ENCODE results near the gene NTHL1. TPM values are rescaled to one million over a fixed set of nuclear protein-coding genes. Genes with fewer than 3 reads are reported as not detected.

Gene NTHL1
- 28.2 and 42.3 TPM in 2 replicates for total RNA-seq (2014; rRNA removed; shearing (Covaris generic))

DNA sequence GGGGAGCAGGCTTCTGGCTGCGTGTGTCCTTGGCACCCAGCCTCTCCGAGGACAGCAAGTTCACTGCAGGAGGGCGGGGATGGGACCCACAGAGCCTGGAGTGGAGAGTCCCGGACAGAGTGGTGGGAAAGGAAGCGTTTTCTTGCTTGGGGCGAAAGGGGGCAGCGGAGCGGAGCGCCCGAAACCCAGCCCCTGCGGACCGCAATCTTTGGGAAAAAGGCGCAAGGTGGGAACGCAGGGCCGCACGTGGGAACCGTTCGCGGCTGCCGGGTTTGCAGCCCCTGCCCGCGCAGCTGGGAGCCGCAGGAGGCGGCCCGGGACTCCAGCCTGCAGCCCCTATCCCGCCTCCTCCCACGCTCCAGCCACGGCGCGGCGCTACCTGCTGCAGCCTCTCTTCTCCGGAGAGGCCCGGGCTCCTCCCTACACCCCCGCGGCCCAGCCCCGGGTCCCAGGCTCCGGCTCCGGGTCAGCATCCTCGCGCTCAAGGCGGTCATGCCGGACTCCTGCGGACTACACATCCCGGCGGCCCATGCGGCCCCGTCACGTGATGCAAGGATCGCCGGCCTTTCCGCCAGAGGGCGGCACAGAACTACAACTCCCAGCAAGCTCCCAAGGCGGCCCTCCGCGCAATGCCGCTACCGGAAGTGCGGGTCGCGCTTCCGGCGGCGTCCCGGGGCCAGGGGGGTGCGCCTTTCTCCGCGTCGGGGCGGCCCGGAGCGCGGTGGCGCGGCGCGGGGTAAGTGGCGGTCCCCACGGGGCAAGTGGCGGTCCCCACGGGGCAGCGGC is at the start of gene NTHL1, which contains the start of gene TSC2:
Gene NTHL1, minus strand, starts transcription at position 505 of the 786 bp plus-strand sequence. Its CDS starts 11 bp downstream, at position 494.
Gene TSC2, plus strand, starts transcription at position 656 of the 786 bp plus-strand sequence. CDS start 631 bp downstream, outside the sequence.
- DNase-seq (ENCODE audit: low spot score), result peak; percentile 94

DNA sequence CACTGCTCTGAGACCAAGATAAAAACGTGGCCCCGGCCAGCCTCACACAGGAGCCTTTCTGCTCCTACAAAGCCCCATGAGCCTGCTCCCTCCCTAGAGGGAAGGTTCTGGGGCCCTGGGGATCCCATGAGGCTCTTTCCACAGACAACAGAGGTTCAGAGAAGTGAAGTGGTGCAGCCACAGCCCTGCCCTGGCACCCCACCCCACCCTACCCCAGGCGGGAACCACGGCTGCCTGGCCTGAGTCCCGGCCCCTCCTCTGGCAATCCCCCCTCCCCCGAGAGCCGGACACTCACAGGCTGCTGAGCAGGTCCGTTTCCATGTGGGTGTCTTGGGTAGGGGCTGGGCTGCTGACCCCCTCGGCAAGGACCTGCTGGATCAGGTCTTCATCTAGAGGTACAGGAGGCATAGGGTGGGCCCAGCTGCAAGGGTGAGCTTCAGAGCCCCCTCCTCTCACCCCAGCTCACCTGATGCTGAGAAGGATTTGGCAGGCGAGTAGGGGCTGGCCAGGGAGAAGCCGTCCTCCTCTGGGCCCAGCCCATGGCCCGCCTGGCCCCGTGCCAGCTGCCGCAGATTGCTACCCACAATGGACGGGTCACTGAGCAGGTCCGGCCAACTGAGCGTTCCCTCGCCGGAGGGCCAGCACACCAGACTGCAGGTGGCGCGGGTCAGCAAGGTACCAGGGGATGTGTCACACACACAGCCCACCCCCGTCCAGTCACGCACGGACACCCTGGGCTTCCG is 49.4 kb upstream of the NTHL1 start:
- DNase-seq (ENCODE audit: low spot score), result no peak

DNA sequence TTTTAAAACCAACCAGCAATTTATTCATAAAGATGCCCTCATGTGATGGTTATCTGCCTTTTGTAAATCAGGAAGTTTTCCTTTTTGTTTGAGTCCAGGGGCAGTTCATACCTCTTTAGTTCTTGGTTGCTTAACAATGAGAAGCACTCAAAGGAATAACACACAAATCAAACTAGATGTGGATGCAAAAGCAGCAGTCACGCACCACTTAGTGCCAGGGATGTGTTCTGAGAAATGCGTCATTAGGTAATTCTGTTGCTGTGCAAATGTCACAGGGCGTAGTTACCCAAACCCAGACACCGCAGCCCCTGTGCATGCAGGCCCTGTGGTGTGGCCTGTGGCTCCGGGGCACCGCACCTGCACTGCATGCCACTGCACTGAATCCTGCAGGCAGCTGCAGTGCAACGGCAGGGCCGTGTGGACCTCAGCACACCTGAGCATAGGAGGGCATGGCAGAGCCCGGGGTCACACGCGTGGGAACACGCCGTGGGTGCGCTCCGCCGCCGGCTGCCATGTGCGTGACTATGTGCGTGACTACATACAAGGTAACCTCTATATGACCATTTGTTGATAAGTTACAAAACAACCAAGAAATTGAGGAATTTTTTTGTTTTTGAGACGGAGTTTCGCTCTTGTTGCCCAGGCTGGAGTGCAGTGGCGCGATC is 48.4 kb upstream of the NTHL1 start:
- no peak for DNase-seq (ENCODE audit: low spot score)

DNA sequence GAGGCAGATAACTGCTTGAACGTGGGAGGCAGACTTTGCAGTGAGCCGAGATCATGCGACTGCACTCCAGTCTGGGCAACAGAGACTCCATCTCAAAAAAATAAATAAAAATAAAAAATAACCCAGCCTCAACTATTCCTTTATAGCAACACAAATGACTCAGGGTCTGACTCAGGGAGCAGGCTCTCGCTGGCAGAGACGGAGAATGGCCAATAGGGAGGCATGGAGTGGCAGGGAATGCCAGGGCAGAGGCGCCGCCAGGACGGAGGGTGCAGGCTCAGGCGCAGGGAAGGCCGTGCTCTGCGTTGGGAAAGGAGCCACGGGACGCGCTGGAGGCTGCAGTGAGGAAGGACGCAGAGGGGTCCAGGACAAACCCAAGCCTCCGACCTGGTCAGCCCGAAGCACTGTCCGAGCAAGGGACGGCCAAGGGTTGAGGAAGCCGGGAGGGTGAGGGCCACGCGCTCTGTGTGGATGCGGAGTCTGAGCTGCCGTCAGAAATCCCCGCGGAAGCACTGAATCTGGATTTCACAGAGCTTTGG is 47.8 kb upstream of the NTHL1 start:
- DNase-seq (ENCODE audit: low spot score), result no peak

DNA sequence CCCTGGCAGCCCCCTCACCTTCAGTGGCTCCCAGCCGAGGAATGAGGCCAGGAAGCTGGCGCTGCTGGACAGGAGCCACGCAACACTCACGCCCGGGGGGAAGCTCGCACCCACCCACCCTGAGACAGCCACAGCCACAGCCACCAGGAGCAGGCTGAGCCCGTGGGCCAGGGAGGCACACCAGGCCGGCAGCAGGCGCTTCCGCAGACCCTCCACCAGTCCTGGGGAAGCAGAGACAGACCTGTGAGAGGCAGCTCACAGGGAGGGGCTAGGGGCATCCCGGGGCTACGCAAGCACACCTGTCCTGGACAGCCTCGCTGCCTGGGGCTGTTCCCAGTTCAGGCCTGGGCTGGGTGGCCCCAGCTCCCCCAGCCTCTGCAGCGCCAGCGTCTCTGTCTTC is 46.2 kb upstream of the NTHL1 start:
- no peak for DNase-seq (ENCODE audit: low spot score)

DNA sequence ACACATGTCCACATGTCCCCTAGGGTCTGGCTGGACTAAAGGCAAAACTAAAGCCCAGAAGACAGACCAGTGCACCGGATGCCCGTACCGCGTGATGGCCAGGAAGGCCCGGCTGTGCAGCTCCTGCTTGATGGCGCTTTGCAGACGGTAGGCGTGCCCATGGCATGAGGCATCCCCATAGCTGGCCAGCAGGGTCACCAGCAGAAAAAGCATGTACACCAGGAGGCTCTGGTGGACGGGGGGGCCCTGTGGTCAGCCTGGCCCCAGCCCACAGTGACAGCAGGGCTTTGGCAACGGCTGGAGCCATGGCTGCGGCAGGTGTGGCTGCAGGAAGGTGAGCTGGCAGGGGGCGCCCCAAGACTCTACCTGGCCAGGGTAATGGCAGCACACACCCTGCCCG is 45.2 kb upstream of the NTHL1 start:
- no peak for DNase-seq (ENCODE audit: low spot score)

DNA sequence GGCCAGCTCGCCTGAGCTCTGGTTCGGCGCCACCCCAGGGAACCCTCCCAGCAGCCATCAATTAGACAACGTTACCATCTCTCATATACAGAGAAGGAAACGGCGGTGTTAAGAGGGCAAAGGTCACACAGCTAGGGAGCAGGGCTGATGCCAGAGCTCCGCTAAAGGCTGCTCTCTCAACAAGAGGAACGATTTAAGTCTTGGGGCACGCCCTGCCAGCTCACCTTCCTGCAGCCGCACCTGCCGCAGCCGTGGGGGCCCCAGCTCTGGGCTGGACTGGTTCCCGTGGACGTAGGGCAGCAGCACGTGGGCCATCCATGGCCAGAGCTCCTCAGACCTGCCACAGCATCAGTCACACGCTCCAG is 44.6 kb upstream of the NTHL1 start:
- DNase-seq (ENCODE audit: low spot score), result no peak

DNA sequence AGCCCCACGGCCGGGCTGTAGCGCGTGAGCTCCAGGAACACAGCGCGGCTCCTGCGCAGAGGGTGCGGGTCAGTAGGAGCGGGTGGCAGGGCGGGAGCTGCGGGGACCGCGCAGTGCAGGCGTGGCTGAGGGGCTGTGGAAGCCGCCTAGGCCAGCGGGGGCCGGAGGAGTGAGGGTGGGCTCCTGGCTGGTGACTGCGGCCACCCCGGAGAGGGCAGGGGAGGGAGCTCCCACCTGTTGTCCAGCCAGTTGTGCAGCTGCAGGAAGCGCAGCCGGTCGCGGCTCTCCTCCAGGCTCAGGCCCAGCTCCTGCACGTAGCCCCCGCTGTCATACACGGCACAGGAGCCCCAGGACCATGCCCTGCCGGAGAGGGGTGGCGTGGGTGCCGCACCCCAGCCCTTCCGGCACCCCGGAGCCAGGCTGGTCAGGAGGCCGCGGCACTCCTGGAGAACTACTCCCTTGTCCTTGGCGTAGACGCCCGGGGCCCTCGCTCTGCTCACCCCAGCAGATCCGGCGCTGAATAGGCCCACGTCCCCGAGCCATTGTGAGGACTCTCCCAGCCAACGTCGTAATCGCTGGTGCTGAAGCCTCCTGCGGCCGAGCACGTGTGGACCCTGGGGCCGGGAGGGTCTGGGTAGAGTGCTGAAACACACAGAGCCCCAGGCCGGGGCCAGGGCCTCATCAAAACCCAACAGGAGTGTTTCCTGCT is 44.1 kb upstream of the NTHL1 start:
- DNase-seq (ENCODE audit: low spot score), result no peak

DNA sequence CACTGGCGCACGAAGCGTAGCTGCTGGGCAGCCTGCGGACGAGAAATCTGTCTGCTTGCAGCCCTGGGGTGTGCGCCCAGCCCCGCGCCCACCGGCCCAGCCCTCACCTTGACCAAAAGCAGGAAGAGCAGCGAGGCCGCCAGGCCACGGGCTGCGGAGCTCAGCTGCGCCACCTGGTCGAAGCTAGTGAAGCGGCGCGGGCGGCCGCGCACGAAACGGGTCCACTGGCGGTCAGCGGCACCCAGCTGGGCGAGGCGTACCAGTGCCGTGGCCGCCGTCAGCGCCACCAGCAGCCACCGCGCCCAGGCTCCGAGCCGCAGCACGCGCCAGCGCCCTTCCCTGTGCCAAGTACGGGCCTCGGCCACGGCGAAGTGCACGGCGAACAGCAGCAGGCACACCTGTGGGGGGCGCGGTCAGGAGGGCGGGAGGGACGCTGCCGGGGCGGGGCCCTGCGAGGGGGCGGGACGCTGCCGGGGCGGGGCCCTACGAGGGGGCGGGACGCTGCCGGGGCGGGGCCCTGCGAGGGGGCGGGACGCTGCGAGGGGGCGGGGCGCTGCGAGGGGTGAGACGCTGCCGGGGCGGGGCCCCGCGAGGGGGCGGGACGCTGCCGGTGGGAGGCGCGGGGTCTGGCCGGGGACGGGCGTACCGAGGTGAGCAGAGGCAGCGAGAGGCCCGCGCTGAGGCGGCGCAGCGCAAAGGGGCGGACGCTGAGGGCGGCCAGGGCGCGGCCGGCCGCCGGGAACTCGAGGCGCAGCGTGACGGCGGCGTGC is 43.3 kb upstream of the NTHL1 start:
- no peak for DNase-seq (ENCODE audit: low spot score)

DNA sequence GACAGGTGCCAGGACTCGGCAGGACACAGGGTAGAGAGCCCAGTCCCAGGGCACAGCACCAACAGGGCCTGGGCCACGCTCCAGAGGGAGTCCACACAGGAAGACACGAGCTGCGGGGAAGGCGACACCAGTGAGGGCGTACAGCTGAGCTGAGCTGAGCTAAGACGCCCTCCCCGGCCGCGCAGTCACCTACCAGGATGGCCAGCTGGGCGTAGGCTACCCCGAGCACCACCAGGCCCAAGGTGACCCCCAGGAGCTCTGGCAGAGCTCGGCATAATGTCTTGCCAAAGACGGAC is 42.8 kb upstream of the NTHL1 start:
- no peak for DNase-seq (ENCODE audit: low spot score)

DNA sequence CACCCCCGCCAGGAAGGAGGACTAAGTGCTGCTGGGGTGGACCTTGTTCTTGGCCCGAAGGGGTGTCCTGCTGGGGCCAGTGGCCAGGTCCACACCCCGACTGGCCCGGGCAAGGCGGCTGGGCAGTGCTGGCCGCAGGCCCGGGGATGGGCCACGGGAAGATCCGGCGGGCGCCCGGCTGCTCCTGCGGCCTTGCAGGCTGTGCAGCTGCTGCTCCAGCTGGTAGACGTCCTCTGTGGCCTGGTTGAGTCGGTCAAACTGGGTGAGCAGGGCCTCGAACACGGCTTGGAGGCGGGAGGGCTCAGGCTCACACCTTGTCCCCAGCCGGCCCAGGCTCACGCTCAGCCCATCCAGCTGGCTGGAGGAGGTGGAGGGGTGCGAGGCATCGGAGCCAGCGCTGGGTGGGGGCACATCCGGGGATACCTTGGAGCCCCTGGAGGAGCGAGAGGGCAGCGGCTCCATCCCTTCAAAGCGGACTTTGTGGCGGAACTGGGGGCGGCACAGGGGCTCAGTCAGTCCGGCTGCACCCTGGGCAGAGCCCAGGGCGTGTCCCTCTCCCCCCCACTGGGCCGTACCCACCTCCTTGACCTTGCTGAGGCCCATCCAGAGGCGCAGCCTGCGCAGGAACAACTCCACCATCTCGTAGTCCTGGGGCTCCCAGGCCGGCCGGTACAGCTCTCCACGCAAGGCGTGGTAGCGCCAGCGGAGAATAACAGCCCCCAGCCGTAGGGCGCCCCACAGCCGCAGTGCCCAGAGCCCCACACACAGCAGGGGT is 42.3 kb upstream of the NTHL1 start:
- DNase-seq (ENCODE audit: low spot score), result no peak

DNA sequence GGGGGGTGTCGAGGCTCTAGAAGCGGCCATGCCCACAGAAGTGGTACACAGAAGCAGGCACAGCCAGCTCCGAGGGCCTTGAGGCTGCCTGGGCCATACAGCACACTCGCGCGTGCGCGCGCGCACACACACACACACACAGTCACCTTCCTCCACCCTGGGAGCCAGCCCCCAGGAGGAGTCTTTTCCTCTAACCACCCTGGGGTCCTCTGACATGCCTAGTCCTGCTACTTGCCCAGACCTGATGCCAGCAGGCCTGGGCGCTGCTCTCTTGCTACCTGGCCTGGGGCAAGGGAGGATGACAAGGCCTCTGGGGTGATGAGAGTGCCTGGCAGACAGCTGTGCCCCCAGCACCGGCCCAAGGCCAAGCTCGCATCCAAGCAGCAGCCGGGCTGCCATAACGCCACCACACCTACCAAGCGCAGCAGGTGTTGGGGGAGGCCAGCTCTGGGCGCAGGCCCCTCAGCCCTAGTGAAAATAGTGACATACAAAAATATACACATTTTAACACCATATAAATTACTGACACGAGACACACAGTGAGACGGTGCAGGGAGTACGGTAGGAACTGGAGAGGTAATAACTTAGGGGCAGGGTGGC is 41.2 kb upstream of the NTHL1 start:
- no peak for DNase-seq (ENCODE audit: low spot score)

DNA sequence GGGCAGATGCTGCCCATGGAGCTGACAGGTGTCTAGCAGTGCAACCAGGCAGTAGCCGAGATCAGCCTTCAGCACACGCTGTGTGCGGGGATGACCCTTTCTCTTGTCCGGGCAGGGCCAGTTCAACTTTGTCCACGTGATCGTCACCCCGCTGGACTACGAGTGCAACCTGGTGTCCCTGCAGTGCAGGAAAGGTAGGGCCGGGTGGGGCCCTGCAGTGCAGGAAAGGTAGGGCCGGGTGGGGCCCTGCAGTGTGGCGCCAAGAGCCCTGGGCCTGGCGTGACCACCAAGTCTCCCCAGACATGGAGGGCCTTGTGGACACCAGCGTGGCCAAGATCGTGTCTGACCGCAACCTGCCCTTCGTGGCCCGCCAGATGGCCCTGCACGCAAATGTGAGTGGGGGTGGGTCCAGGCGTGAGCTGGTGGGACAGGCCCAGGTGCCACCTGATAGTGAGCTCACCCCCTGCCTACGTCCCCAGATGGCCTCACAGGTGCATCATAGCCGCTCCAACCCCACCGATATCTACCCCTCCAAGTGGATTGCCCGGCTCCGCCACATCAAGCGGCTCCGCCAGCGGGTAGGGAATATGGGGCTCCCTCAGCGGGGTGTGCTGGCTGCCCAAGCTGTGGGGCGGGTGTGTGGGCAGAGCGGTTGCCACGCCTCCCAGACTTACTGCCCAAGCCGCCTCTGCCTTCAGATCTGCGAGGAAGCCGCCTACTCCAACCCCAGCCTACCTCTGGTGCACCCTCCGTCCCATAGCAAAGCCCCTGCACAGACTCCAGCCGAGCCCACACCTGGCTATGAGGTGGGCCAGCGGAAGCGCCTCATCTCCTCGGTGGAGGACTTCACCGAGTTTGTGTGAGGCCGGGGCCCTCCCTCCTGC is 40.4 kb upstream of the NTHL1 start:
- no peak for DNase-seq (ENCODE audit: low spot score)

DNA sequence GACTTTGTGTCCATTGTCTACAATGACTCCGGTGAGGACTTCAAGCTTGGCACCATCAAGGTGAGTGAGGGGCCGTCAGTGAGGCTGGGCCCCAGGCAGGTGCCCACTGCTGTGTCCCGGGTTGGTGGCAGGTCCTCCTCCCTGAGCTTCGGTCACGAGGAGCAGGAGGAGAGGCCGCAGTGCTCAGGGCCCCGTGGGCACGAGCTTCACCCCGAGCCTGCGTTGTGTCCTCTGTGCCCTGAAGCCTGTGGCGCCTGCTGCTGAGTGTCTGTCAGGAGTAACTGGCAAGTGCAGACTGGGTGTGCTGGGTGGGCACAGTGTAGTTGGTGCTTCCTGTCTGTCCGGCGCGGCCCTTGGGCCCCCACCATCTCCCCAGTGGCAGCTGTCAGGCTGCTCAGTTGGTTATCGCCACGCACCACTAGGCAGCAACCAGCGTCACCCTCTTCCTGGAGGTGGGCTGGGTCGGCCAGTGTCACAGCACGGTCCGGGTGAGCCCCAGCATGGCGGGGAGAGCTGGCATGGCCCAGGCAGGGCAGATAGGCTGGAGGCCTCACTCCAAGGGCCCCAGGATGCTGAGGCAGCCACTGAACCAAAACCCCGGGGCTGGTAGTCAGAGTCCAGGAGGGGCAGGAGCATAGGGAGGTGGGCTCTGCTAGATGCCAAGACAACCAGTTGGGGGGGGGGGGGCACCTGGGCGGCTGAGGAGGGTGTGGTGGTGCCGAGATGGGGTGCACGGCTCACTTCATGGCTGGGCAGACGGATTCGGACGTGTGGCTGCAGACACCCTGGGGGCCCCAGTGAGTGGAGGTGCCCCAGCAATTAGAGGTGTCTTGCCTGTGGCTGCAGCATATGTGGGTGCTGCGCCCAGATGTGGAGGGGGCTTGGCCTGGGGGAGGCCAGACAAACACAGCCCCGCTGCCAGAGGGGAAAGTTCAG is 39.4 kb upstream of the NTHL1 start:
- no peak for DNase-seq (ENCODE audit: low spot score)

DNA sequence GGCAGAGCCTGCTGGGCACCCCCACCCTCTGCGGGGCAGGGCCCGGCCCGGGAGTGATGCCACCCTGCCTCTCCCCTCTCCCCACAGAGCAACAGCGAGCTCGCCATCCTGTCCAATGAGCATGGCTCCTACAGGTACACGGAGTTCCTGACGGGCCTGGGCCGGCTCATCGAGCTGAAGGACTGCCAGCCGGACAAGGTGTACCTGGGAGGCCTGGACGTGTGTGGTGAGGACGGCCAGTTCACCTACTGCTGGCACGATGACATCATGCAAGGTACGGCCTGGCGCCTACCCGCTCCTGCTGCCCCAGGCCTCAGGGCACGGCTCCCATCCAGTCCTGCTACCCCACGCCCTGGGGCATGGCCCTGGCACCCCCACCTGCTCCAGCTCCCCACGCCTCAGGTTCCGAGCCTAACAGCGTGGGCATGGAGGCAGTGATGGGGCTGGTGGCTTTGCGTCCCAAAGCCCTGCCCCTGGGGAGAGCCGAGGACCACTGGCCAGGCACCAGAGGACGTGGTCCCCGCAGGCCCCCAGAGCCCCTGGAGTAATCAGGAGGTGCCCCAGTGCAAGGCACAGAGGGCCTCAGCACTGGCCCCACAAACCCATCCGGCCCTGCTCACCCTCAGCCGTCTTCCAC is 38.6 kb upstream of the NTHL1 start:
- no peak for DNase-seq (ENCODE audit: low spot score)

DNA sequence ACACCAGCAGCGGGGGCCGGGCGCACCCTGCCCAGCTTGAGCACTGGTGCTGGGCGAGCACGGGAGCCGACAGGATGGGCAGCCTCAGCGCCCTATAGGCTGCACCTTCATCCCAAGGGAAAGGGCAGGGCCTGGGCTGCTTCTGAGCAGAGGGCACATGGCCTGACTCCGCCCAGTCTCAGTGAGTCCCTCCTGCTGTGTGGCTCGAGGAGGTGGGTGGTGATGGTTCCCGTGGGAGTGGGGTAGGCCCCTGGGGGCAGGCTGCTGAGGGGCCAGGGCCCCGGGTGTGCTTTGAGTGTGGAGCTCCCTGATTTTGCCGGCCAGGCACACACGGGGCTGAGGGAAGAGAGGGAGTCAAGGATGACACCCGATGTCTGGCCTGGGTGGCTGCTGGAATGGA is 38.0 kb upstream of the NTHL1 start:
- DNase-seq (ENCODE audit: low spot score), result no peak

DNA sequence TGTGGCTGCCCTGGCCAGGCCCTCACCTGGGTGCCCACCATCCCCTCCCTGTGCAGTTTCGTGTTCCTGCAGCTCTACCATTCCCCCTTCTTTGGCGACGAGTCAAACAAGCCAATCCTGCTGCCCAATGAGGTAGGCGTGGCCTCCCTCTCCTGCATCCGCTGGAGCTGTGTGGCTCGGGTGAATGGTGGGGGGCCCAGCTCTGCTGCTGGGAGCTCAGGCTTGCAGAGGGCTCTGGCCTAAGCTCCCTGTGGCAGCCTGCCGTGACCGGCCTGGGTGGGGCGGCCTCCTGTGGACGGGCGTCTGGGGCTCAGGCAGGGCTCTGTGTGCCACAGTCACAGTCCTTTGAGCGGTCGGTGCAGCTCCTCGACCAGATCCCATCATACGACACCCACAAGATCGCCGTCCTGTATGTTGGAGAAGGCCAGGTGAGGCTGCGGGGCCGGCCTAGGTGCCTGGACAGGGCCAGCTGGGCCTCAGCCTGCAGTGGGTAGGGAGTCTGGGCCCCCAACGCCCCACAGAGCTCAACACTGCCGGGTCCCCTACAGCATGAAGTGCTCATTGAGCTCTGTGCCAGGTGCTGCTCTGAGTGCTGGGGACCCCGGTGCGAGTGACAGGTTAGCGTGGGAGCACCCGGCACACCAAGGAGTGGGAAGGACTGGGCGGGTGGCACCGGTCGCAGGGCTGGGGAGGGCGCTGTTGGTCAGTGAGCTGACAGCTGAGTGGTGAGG is 37.4 kb upstream of the NTHL1 start:
- DNase-seq (ENCODE audit: low spot score), result no peak
